Measurements from ENCODE around the gene B4GALT2.

DNA sequence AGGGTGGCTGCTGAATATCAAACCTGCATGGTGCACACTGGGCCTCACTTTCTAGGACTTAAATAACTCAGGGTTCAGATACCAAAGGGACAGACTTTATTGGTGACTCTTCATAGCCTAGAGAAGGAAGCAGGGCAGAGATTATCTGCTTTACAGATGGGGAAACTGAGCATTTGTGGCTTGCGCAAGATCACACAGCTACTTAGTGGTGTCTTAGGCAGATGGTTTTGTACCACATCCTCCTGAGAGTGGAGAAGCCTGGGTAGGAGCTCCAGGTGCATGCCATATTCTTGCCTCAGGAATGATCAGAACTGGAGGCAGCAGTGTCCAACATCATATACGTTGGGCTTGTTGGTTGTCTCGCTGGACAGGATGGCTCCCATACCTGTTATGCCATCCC lies 16.0 kb upstream of the B4GALT2 start:
- TF ChIP-seq CTCF (IDR thresholded peaks at IDR 0.05; ENCODE audit: insufficient read depth, low read length, poor library complexity, severe bottlenecking) (no peak), EZH2phosphoT487 (conservative IDR thresholded peaks at IDR 0.05; ENCODE audit: low read length) (no peak)
